ENCODE measurements around the gene STEAP4. TPM values are rescaled to one million over a fixed set of nuclear protein-coding genes. Genes with fewer than 3 reads are reported as not detected.

The STEAP4 gene
- polyA plus RNA-seq, 1 of the 3 experiments (the other 2 are of a cell fraction), result not detected

DNA sequence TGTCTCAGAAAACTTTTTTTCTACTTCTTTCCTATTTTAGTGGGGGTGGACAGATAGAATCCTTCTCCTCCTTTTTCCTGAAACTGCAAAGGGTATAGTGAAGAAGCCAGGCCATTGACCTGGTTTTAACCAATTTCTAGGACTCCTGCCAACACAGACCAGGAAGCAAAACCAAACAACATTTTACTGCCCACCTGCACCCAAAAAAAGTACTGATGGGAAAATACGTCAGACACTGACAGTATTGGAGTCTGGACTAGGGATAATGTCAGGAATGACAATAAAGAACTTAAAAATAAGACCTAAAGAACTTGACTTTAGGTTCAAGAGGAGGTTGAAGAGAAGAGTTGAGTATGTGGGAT, 5.0 kb upstream of the STEAP4 start:
- DNase-seq, result no peak
- Histone ChIP-seq H4K20me1 (ENCODE audit: insufficient read depth) (no peaks in the 10 kb centered on the region), H3K79me2 (ENCODE audit: insufficient read depth) (no peaks in the 10 kb centered on the region), H3K4me2 (no peak overlapping the region), H3K27me3 (ENCODE audit: insufficient read depth) (no peaks in the 10 kb centered on the region), H3K4me3 (ENCODE audit: low read depth in 2 of 2, low read length in 1 of 2) (no peak overlapping the region), H3K9me3 (no peaks in the 10 kb centered on the region), H3K4me1 (ENCODE audit: control insufficient read depth in 1 of 2, insufficient read depth in 2 of 2, low read depth in 1 of 2, low read length in 1 of 2) (no peaks in the 10 kb centered on the region; a peak in 1 of 4 replicates), H3K9me2 (no peaks in the 10 kb centered on the region), H3F3A (replicated peaks; ENCODE audit: insufficient read depth) (no peaks in the 10 kb centered on the region), H3K27ac (ENCODE audit: low read depth in 2 of 2, low read length in 1 of 2) (no peak overlapping the region), H3K9ac (no peak overlapping the region), H2AFZ (ENCODE audit: low read depth) (no peak overlapping the region), H3K36me3 (replicated peaks in 1 of 2; ENCODE audit: control insufficient read depth in 1 of 2, insufficient read depth in 2 of 2, low read length in 1 of 2) (no peaks in the 10 kb centered on the region)
- POLR2A ChIA-PET, result no interaction called here
- TF ChIP-seq NRF1 (IDR thresholded peaks at IDR 0.05; ENCODE audit: low read depth, low read length) (no peak), SMC3 (IDR thresholded peaks at IDR 0.05; ENCODE audit: low read depth, low read length) (no peak), GABPA (IDR thresholded peaks at IDR 0.05; ENCODE audit: low read depth) (no peak), SIN3A (IDR thresholded peaks at IDR 0.05; ENCODE audit: borderline replicate concordance, low read depth, low read length) (no peak), MXI1 (IDR thresholded peaks at IDR 0.05; ENCODE audit: low read depth, low read length) (no peak), CHD2 (IDR thresholded peaks at IDR 0.05; ENCODE audit: low read length, partially characterized antibody) (no peak), RFX5 (IDR thresholded peaks at IDR 0.05; ENCODE audit: low read length) (no peak), EP300 (IDR thresholded peaks at IDR 0.05; ENCODE audit: borderline replicate concordance in 1 of 2, low read depth in 1 of 2, low read length in 1 of 2) (no peak), FOXM1 (IDR thresholded peaks at IDR 0.05; ENCODE audit: low read depth) (no peak), GATA2 (CRISPR knock-in tag; IDR thresholded peaks at IDR 0.05) (no peak), MEF2A (IDR thresholded peaks at IDR 0.05; ENCODE audit: borderline replicate concordance, low read depth) (no peak), YY1 (IDR thresholded peaks at IDR 0.05; ENCODE audit: low read depth) (no peak), NFIC (IDR thresholded peaks at IDR 0.05; ENCODE audit: borderline replicate concordance) (no peak)
- TF ChIP-seq, protein P1, sequence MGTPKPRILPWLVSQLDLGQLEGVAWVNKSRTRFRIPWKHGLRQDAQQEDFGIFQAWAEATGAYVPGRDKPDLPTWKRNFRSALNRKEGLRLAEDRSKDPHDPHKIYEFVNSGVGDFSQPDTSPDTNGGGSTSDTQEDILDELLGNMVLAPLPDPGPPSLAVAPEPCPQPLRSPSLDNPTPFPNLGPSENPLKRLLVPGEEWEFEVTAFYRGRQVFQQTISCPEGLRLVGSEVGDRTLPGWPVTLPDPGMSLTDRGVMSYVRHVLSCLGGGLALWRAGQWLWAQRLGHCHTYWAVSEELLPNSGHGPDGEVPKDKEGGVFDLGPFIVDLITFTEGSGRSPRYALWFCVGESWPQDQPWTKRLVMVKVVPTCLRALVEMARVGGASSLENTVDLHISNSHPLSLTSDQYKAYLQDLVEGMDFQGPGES (IDR thresholded peaks at IDR 0.05; ENCODE audit: low read depth, low read length), result no peak
- TF ChIP-seq, protein P2, sequence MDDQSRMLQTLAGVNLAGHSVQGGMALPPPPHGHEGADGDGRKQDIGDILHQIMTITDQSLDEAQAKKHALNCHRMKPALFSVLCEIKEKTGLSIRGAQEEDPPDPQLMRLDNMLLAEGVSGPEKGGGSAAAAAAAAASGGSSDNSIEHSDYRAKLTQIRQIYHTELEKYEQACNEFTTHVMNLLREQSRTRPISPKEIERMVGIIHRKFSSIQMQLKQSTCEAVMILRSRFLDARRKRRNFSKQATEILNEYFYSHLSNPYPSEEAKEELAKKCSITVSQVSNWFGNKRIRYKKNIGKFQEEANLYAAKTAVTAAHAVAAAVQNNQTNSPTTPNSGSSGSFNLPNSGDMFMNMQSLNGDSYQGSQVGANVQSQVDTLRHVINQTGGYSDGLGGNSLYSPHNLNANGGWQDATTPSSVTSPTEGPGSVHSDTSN (IDR thresholded peaks at IDR 0.05), result no peak
- TF ChIP-seq, protein P3, sequence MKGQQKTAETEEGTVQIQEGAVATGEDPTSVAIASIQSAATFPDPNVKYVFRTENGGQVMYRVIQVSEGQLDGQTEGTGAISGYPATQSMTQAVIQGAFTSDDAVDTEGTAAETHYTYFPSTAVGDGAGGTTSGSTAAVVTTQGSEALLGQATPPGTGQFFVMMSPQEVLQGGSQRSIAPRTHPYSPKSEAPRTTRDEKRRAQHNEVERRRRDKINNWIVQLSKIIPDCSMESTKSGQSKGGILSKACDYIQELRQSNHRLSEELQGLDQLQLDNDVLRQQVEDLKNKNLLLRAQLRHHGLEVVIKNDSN (IDR thresholded peaks at IDR 0.05; ENCODE audit: borderline replicate concordance, low read depth), result no peak
- TF ChIP-seq, protein P4, sequence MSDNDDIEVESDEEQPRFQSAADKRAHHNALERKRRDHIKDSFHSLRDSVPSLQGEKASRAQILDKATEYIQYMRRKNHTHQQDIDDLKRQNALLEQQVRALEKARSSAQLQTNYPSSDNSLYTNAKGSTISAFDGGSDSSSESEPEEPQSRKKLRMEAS (IDR thresholded peaks at IDR 0.05; ENCODE audit: low read depth), result no peak
- TF ChIP-seq, protein P5, sequence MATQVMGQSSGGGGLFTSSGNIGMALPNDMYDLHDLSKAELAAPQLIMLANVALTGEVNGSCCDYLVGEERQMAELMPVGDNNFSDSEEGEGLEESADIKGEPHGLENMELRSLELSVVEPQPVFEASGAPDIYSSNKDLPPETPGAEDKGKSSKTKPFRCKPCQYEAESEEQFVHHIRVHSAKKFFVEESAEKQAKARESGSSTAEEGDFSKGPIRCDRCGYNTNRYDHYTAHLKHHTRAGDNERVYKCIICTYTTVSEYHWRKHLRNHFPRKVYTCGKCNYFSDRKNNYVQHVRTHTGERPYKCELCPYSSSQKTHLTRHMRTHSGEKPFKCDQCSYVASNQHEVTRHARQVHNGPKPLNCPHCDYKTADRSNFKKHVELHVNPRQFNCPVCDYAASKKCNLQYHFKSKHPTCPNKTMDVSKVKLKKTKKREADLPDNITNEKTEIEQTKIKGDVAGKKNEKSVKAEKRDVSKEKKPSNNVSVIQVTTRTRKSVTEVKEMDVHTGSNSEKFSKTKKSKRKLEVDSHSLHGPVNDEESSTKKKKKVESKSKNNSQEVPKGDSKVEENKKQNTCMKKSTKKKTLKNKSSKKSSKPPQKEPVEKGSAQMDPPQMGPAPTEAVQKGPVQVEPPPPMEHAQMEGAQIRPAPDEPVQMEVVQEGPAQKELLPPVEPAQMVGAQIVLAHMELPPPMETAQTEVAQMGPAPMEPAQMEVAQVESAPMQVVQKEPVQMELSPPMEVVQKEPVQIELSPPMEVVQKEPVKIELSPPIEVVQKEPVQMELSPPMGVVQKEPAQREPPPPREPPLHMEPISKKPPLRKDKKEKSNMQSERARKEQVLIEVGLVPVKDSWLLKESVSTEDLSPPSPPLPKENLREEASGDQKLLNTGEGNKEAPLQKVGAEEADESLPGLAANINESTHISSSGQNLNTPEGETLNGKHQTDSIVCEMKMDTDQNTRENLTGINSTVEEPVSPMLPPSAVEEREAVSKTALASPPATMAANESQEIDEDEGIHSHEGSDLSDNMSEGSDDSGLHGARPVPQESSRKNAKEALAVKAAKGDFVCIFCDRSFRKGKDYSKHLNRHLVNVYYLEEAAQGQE (IDR thresholded peaks at IDR 0.05; ENCODE audit: low read depth, low read length), result no peak
- CTCF ChIA-PET, result interaction anchor here (1.0 kb wide), 1 partner anchor 10 kb away, joined by 3 read pairs; no protein-coding TSS in a partner anchor
- WGBS (ENCODE audit: low lambda C conversion rate), result 34% methylated on average over 1 of the region's 1 CpG
